Hepatic stellate cell (primary cell): Measurements from ENCODE around the gene MATN1.

Experiments used
- DNase-seq: peaks from one replicate; pipeline ENCODE4 v3.0.0; 2011; ENCODE audit warnings: low spot score

MATN1 gene

GRCh38 chr1:30718636-30719405, 4.6 kb downstream of the MATN1 start:
- DNase-seq, result peak; percentile 94

GRCh38 chr1:30718091-30718635, 5.2 kb downstream of the MATN1 start:
- DNase-seq, result peak; percentile 84

GRCh38 chr1:30716646-30717045, 6.7 kb downstream of the MATN1 start:
- DNase-seq, result no peak

- DNase-seq, result no peak
Observed at GRCh38 chr1:30715886-30716285, 7.5 kb downstream of the MATN1 start.

GRCh38 chr1:30715216-30715615, 8.2 kb downstream of the MATN1 start:
- no peak for DNase-seq

- no peak for DNase-seq
Observed at GRCh38 chr1:30714536-30715090, 8.8 kb downstream of the MATN1 start.

- DNase-seq, result no peak
Observed at GRCh38 chr1:30714025-30714424, 9.4 kb downstream of the MATN1 start.

GRCh38 chr1:30713311-30713710, 10.1 kb downstream of the MATN1 start:
- no peak for DNase-seq

GRCh38 chr1:30712583-30712982, 10.8 kb downstream of the MATN1 start:
- DNase-seq, result no peak

GRCh38 chr1:30710407-30710806, 13.0 kb downstream of the MATN1 start:
- no peak for DNase-seq

- DNase-seq, result no peak
Observed at GRCh38 chr1:30708361-30708728, 15.0 kb downstream of the MATN1 start.

- peak; percentile 84 for DNase-seq
Observed at GRCh38 chr1:30707412-30708360, 15.7 kb downstream of the MATN1 start.

GRCh38 chr1:30706528-30706927, 16.9 kb downstream of the MATN1 start:
- peak; percentile 46 for DNase-seq

- DNase-seq, result no peak
Observed at GRCh38 chr1:30705698-30706097, 17.7 kb downstream of the MATN1 start.

GRCh38 chr1:30704765-30705509, 18.4 kb downstream of the MATN1 start:
- DNase-seq, result no peak

GRCh38 chr1:30704271-30704670, 19.1 kb downstream of the MATN1 start:
- no peak for DNase-seq

GRCh38 chr1:30702823-30703222, 20.6 kb downstream of the MATN1 start:
- DNase-seq, result no peak

GRCh38 chr1:30701258-30701633, 22.1 kb downstream of the MATN1 start:
- no peak for DNase-seq

GRCh38 chr1:30700528-30701257, 22.7 kb downstream of the MATN1 start:
- peak; percentile 84 for DNase-seq

GRCh38 chr1:30699762-30700161, 23.6 kb downstream of the MATN1 start:
- no peak for DNase-seq

- no peak for DNase-seq
Observed at GRCh38 chr1:30698401-30698981, 24.9 kb downstream of the MATN1 start.
